Heart left ventricle (tissue), 16 donors: ENCODE measurements around the gene SLC9C1. TPM values are rescaled to one million over a fixed set of nuclear protein-coding genes. Genes with fewer than 3 reads are reported as not detected.

Experiments used
- ATAC-seq, 4 donors: fragments of 200-7000 bp; cut with Tn5 transposase; one replicate each; pipeline ENCODE4 v1.9.1; 2020 to 2022; ENCODE audit warnings: moderate library complexity in 4 of 4, mild to moderate bottlenecking in 3 of 4, moderate number of reproducible peaks in 1 of 4
- DNase-seq, 5 donors: peaks; one replicate each; pipeline ENCODE4 v3.0.0-alpha.2; 2020
- H3K27ac ChIP-seq, 12 donors: fragments of 200-600 bp; sonication (generic) in 4 of 12; one replicate each; pipeline versions ENCODE4 v1.5.0 to v1.8.0; 2016 to 2022; ENCODE audit warnings: mild to moderate bottlenecking in 2 of 12
- H3K27me3 ChIP-seq, 9 donors: fragments of 200-600 bp; sonication (generic) in 2 of 9; one replicate each; pipeline versions ENCODE4 v1.5.1 to v1.8.0; 2016 to 2022; ENCODE audit warnings: mild to moderate bottlenecking in 3 of 9
- H3K36me3 ChIP-seq, 9 donors: fragments of 200-600 bp; sonication (generic) in 2 of 9; one replicate each; pipeline versions ENCODE4 v1.5.0 to v1.8.0; 2018 to 2022; ENCODE audit warnings: mild to moderate bottlenecking in 2 of 9
- H3K4me1 ChIP-seq, 12 donors: fragments of 200-600 bp; sonication (generic) in 4 of 12; one replicate each; pipeline versions ENCODE4 v1.5.0 to v1.8.0; 2016 to 2022; ENCODE audit warnings: mild to moderate bottlenecking in 3 of 12
- H3K4me3 ChIP-seq, 12 donors: fragments of 200-600 bp; sonication (generic) in 4 of 12; one replicate each; pipeline versions ENCODE4 v1.5.0 to v1.8.0; 2017 to 2022; ENCODE audit warnings: mild to moderate bottlenecking in 9 of 12, moderate library complexity in 4 of 12
- H3K9me3 ChIP-seq, 12 donors: fragments of 200-600 bp; sonication (generic) in 4 of 12; one replicate each; pipeline versions ENCODE4 v1.5.0 to v1.8.0; 2016 to 2022; ENCODE audit warnings: mild to moderate bottlenecking in 1 of 12
- CTCF ChIP-seq, 12 donors: fragments of 200-600 bp; sonication (generic) in 4 of 12; IDR thresholded peaks; one replicate each; pipeline versions ENCODE4 v1.5.0 to v1.8.0; 2018 to 2022; ENCODE audit warnings: antibody characterized with exemption in 12 of 12, mild to moderate bottlenecking in 5 of 12
- POLR2A ChIP-seq, 2 donors: fragments of 450-650 bp; IDR thresholded peaks; one replicate each; pipeline ENCODE4 v1.6.1; 2017; ENCODE audit warnings: antibody characterized with exemption in 2 of 2, mild to moderate bottlenecking in 2 of 2, moderate library complexity in 2 of 2
- WGBS, 4 donors: extraction: QIAGEN DNeasy Blood & Tissue Kit in 2 of 4; methylation state at CpG; one replicate each; pipeline versions ENCODE4 v1.1.5 to v1.1.7; 2013 to 2018; 5-methylcytosine and 5-hydroxymethylcytosine counted together
- intact Hi-C, 10 donors: fragments of 100-400 bp; cut with DNase I; formaldehyde crosslinking; loops; one replicate each; pipeline versions ENCODE4 v1.11.1 to v1.14.2; 2022
- polyA plus RNA-seq, 2 donors: library from polyadenylated mRNA; stranded (reverse); fragments of 200-250 nt; gene quantifications; one replicate each; pipeline ENCODE4 v1.2.3, GENCODE V29; 2013
- total RNA-seq, 9 donors: library from RNA; depleted of rRNA in 2 of 9; stranded (reverse); fragments of >200 nt in 2 of 9; fragmentation: NEBNext Ultra II Directional in 3 of 9; extraction: Animal tissue kit (Norgen Biotek cat#: 25700) in 3 of 9; gene quantifications; one replicate each; pipeline versions ENCODE4 v1.1.0 to v1.2.4, GENCODE V29; 2016 to 2023
- donor health status: ischemic (EF 13 %, LVEDD 7.1; RV severe dilation, severe dysfunction).
- donor health status: healthy with polysubstance abuse.
- donor health status: DM: no; HTN: yes; CAD: no.
- donor health status: DM: no; HTN: no; CAD: no.
- donor health status: ischemic (EF 25% LVEDD 6.9; RV normal size, moderate dysfunction).
- donor health status: ischemic (EF 25% LVEDD 5.7; RV mildly dilated, moderate dysfunction).
- donor health status: healthy.
- donor health status: DM: yes; HTN: yes; CAD: no.
- donor health status: ischemic (EF 35%, LVEDD 5.7; RV mildly dilated, moderate dysfunction).
- donor health status: nonischemic (EF 11% LVEDD 7.7; RV severe dilation, severe dysfunction).
- donor health status: DM: yes; HTN: yes; CAD: no.
- donor health status: PGD.
- donor health status: ischemic (EF 29% LVEDD 5.4; RV normal size, mild dysfunction).
- donor health status: nonischemic (EF 23%, LVEDD 6.1; RV moderate dilation, normal function).

Gene SLC9C1
- total and polyA plus RNA-seq, 11 donors, result 0.11 to 3.8 (median 1.4) TPM

GRCh38 chr3:112167758-112168157 lies 126.3 kb downstream of the SLC9C1 start:
- Histone ChIP-seq H3K4me3 (no peak overlapping the region), H3K27ac (no peak overlapping the region), H3K4me1 (no peaks in the 10 kb centered on the region), H3K27me3 (no peaks in the 10 kb centered on the region), H3K36me3 (peaks cover 0 to 15% (median 0%) of the 10 kb centered on the region in 9 donors), H3K9me3 (peaks cover 0 to 7% (median 0%) of the 10 kb centered on the region in 12 donors)
- TF ChIP-seq CTCF (IDR thresholded peaks at IDR 0.05) (no peak), POLR2A (IDR thresholded peaks at IDR 0.05) (no peak)
- ATAC-seq, result no peak
- WGBS, 4 donors, result 79 to 93% (median 85%) methylated on average over 2 of the region's 2 CpGs
- intact Hi-C loops, result no loop called here
- no peak for DNase-seq

DNA sequence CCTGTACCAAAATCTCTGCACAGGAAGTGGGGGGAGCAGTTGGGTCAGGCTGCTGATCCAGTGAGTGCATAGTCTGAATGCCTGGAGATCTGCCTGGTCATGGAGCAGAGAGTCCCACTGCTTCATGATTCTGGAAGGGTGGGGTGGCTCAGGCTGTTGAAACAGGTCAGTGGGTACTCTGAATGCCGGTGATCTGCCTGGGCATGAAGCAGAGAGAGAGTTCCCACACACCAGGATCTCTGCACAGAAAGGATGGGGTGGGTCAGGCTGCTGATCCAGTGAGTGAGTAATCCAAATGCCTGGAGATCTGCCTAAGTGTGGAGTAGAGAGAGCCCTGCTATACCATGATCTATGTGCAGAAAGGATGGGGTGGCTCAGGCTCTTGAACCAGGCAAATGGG lies 144.9 kb downstream of the SLC9C1 start:
- Histone ChIP-seq H3K27ac (no peak overlapping the region), H3K27me3 (no peaks in the 10 kb centered on the region), H3K36me3 (peaks cover 0 to 7% (median 0%) of the 10 kb centered on the region in 9 donors), H3K4me1 (no peaks in the 10 kb centered on the region), H3K9me3 (peaks cover 0 to 47% (median 3%) of the 10 kb centered on the region in 12 donors), H3K4me3 (no peak overlapping the region)
- ATAC-seq, result no peak
- 75 to 100% (median 89%) methylated on average over 1 of the region's 1 CpG for WGBS, 4 donors
- TF ChIP-seq CTCF (IDR thresholded peaks at IDR 0.05) (no peak), POLR2A (IDR thresholded peaks at IDR 0.05) (no peak)
- intact Hi-C loops, result no loop called here
- DNase-seq, result no peak

DNA sequence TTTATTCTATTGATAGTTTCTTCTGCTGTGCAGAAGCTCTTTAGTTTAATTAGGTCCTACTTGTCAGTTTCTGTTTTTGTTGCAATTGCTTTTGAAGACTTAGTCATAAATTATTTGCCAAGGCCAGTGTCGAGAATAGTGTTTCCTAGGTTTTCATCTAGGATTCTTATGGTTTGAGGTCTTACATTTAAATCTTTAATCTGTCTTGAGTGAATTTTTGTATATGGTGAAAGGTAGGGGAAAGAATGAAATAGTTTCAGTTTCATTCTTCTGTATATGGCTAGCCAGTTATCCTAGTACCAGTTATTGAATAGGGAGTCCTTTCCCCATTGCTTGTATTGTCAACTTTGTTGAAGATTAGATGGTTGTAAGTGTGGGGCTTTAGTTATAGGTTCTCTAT lies 150.3 kb downstream of the SLC9C1 start:
- ATAC-seq, result no peak
- no peak for DNase-seq
- Histone ChIP-seq H3K9me3 (peaks cover 0 to 42% (median 3%) of the 10 kb centered on the region in 12 donors), H3K36me3 (peaks cover 0 to 7% (median 0%) of the 10 kb centered on the region in 9 donors), H3K4me1 (no peaks in the 10 kb centered on the region), H3K4me3 (no peak overlapping the region), H3K27me3 (no peaks in the 10 kb centered on the region), H3K27ac (no peak overlapping the region)
- no peak for TF ChIP-seq POLR2A (IDR thresholded peaks at IDR 0.05)
- TF ChIP-seq CTCF (IDR thresholded peaks at IDR 0.05), result no peak
- WGBS, 4 donors, result 93 to 100% (median 96%) methylated on average over 1 of the region's 1 CpG
- intact Hi-C loops, result no loop called here

DNA sequence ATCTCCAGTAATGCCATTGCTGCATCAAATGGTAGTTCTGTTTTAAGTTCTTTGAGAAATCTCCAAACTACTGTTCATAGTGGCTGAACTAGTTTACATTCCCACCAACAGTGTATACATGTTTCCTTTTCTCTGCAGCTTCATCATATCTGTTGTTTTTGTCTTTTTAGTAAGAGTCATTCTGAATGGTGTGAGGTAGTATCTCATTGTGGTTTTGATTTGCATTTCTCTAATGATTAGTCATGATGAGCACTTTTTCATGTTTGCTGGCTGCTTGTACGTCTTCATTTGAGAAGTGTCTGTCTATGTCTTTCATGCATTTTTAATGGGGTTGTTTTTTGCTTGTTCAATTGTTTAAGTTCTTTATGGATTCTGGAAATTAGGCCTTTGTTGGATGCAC lies 150.8 kb downstream of the SLC9C1 start:
- DNase-seq, result no peak
- WGBS, 4 donors, result 92 to 100% (median 93%) methylated on average over 1 of the region's 1 CpG

More for the DNA sequence above, 150.8 kb downstream of the SLC9C1 start:
- TF ChIP-seq POLR2A (IDR thresholded peaks at IDR 0.05) (no peak), CTCF (IDR thresholded peaks at IDR 0.05) (no peak)
- Histone ChIP-seq H3K9me3 (peaks cover 0 to 41% (median 3%) of the 10 kb centered on the region in 12 donors), H3K36me3 (peaks cover 0 to 7% (median 0%) of the 10 kb centered on the region in 9 donors), H3K4me3 (no peak overlapping the region), H3K4me1 (peaks cover 0 to 4% (median 0%) of the 10 kb centered on the region in 12 donors), H3K27me3 (no peaks in the 10 kb centered on the region), H3K27ac (no peak overlapping the region)
- ATAC-seq, result no peak
- intact Hi-C loops, result no loop called here
